SJCRH30 (cell line): ENCODE data around the gene FAH. TPM values are rescaled to one million over a fixed set of nuclear protein-coding genes. Genes with fewer than 3 reads are reported as not detected.

ENCODE experiments used
- DNase-seq, 2 experiments: peaks; one replicate each; pipeline ENCODE4 v3.0.0-alpha.2; 2015 to 2020
- H3K27ac ChIP-seq: fragments of 250-450 bp; sonication (Bioruptor Pico); 2 replicates; pipeline ENCODE4 v1.5.1; 2020; ENCODE audit warnings: mild to moderate bottlenecking, moderate library complexity
- H3K27me3 ChIP-seq: fragments of 250-450 bp; sonication (Bioruptor Pico); 2 replicates; pipeline ENCODE4 v1.5.1; 2020; ENCODE audit warnings: mild to moderate bottlenecking, moderate library complexity
- H3K36me3 ChIP-seq: fragments of 250-450 bp; sonication (Bioruptor Pico); 2 replicates; pipeline ENCODE4 v1.5.1; 2020; ENCODE audit warnings: mild to moderate bottlenecking, moderate library complexity
- H3K4me1 ChIP-seq: fragments of 250-450 bp; sonication (Bioruptor Pico); 2 replicates; pipeline ENCODE4 v1.5.1; 2020; ENCODE audit warnings: mild to moderate bottlenecking, moderate library complexity
- H3K4me3 ChIP-seq: fragments of 250-450 bp; sonication (Bioruptor Pico); 2 replicates; pipeline ENCODE4 v1.5.1; 2020; ENCODE audit warnings: mild to moderate bottlenecking, moderate library complexity
- H3K9me3 ChIP-seq: fragments of 250-450 bp; sonication (Bioruptor Pico); replicated peaks from 2 replicates; pipeline ENCODE4 v1.5.1; 2020; ENCODE audit warnings: mild to moderate bottlenecking, moderate library complexity
- total RNA-seq: library from RNA; depleted of rRNA; stranded (reverse); fragments of >200 nt; shearing (Covaris generic); gene quantifications from 2 replicates; pipeline ENCODE4 v1.2.3, GENCODE V29; 2014

The FAH gene
- total RNA-seq, 1 experiment from 2014 or later, result 19.0 TPM

- Histone ChIP-seq H3K27me3 (no peaks in the 10 kb centered on the region), H3K9me3 (no peaks in the 10 kb centered on the region; the same call in 1 of the 2 replicates), H3K36me3 (no peaks in the 10 kb centered on the region), H3K27ac (no peak overlapping the region), H3K4me3 (no peak overlapping the region), H3K4me1 (no peaks in the 10 kb centered on the region)
- DNase-seq, result no peak
These were observed 56.2 kb downstream of the FAH start for GRCh38 chr15:80208758-80209734.

DNA sequence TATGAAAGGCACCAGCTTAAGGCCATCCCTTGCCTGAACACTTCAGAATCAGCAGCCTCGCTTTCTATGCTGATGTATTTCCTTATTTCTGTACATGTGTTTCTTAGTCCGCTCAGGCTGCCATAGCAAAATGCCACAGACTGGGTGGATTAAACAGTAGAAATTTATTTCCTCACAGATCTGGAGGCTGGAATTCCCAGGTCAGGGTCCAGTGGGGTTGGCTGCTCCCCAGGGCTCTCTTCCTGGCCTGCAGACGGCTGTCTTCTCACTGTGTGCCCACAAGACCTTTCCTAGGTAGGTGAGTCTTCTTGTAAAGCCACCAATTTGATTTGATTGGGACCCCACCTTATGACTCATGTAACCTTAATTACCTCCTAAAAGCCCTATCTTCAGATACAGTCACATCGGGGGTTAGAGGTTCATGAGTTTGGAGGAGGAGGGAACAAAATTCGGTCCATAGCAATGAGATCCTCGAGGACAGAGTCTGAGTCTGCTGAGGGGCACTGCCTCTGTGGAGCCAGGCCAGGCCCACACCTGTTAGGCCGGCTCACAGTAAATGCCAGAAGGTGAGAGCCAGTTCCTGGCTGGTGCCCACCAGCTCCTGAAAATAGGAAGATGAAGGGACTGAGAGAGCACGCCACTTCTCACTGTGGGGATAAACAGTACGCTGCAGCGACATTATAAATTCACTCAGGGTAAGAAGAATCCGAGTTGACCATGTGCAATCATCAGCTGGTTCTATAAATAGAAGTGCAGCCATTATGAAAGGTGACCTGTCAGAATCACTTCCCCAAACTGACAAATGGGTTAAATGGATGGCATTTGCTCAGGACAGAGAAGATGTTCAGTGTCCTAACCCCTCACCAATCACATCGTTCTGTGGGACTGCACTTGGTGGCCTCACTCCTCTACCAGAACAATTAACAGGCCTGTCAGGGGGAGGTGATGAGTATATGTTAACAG is 58.1 kb downstream of the FAH start:
- Histone ChIP-seq H3K27ac (no peak overlapping the region), H3K27me3 (no peaks in the 10 kb centered on the region), H3K9me3 (no peaks in the 10 kb centered on the region; the same call in 1 of the 2 replicates), H3K36me3 (no peaks in the 10 kb centered on the region), H3K4me1 (no peaks in the 10 kb centered on the region), H3K4me3 (no peak overlapping the region)
- DNase-seq, result no peak

- no peaks in the 10 kb centered on the region for H3K27me3 ChIP-seq
- no peaks in the 10 kb centered on the region for H3K4me1 ChIP-seq
- no peak overlapping the region for H3K27ac ChIP-seq
- H3K9me3 ChIP-seq, result no peaks in the 10 kb centered on the region; the same call in 1 of the 2 replicates
- no peak for DNase-seq
- H3K36me3 ChIP-seq, result no peaks in the 10 kb centered on the region
- no peak overlapping the region for H3K4me3 ChIP-seq
These were observed 59.2 kb downstream of the FAH start for GRCh38 chr15:80211976-80212375.

DNA sequence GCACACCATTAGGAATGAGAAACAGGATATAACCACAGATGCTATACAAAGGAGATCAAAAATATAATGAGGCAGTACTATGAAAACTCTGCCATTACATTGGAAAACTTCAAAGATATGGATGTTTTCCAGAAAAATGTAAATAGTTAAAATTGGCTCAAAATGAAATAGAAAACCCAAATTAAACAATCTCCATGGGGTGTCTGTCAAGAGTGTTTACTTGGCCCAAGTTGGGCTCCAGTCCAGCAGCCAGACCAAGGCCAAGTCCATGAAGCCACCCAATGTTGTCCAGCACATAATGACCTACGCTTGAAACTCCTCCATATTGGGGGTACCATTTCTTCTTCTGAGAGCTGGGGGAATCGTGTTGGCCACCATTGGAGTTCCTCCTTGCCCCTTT is 62.1 kb downstream of the FAH start:
- Histone ChIP-seq H3K4me3 (no peak overlapping the region), H3K9me3 (no peaks in the 10 kb centered on the region; the same call in 1 of the 2 replicates), H3K27me3 (no peaks in the 10 kb centered on the region), H3K36me3 (no peaks in the 10 kb centered on the region), H3K27ac (no peak overlapping the region), H3K4me1 (no peaks in the 10 kb centered on the region)
- no peak for DNase-seq

DNA sequence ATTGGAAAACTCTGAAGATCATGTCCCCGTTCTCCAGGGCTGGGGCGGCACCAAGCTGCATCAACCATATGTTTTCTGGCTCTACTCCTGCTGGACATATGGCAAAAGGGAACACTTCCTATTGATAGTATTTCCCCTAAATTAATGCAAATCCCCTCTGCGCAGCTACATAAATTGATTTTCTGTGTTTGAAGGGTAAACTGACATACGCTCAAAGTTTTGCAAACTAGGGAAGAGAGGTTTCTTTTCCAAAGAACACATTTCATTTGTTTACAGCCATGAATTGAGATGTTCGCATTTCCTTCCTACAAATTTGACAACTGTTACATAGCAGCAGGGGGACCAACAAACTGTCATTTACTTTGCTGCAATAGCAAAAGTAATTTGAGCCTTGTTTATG is 63.3 kb downstream of the FAH start:
- Histone ChIP-seq H3K4me3 (no peak overlapping the region), H3K27me3 (no peaks in the 10 kb centered on the region), H3K27ac (no peak overlapping the region), H3K9me3 (no peaks in the 10 kb centered on the region; the same call in 1 of the 2 replicates), H3K36me3 (no peaks in the 10 kb centered on the region), H3K4me1 (no peaks in the 10 kb centered on the region)
- DNase-seq, result no peak

DNA sequence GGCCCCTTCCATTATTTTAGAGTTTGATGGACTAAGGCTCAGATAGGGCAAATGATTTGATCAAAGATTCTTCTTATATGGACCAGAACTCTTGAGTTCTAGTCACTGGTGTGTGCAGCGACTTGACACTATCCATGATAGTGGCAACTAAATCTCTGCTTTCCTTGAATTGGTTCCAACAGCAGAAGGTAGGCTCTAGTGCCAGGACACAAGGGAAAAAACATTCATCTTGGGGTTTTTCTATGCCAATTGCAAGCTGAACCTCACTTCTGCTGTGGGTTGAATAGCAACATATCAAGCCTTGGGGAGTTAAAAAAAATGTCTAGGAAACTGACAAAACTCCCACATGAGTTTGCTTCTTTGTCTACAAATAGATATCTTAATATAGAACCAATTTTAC is 64.1 kb downstream of the FAH start:
- no peak overlapping the region for H3K27ac ChIP-seq
- no peak for DNase-seq
- H3K4me1 ChIP-seq, result no peaks in the 10 kb centered on the region
- H3K36me3 ChIP-seq, result no peaks in the 10 kb centered on the region
- H3K27me3 ChIP-seq, result no peaks in the 10 kb centered on the region
- no peaks in the 10 kb centered on the region; the same call in 1 of the 2 replicates for H3K9me3 ChIP-seq
- H3K4me3 ChIP-seq, result no peak overlapping the region

DNA sequence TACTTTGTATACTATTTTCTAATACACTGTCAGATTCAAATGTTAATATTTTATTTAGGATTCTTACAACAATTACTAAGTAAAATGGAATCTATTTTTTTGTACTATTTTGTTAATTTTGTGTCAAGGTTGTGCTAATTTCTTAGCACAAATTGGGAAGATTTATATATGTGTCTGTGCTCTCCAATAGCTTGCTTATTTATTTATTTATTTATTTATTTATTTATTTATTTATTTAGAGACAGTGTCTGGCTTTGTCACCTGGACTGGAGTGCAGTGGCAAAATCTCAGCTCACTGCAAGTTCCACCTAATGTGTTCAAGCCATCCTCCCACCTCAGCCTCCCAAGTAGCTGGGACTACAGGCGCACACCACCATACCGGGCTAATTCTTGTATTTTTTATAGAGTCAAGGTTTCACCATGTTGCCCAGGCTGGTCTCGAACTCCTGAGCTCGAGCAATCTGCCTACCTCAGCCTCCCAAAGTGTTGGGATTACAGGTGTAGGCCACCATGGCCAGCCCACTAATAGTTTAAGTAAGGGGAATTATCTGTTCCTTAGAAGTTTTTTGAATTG is 64.6 kb downstream of the FAH start:
- H3K36me3 ChIP-seq, result no peaks in the 10 kb centered on the region
- no peak overlapping the region for H3K4me3 ChIP-seq
- no peaks in the 10 kb centered on the region for H3K27me3 ChIP-seq
- no peaks in the 10 kb centered on the region for H3K4me1 ChIP-seq
- DNase-seq, result no peak
- H3K27ac ChIP-seq, result no peak overlapping the region
- no peaks in the 10 kb centered on the region; the same call in 1 of the 2 replicates for H3K9me3 ChIP-seq

DNA sequence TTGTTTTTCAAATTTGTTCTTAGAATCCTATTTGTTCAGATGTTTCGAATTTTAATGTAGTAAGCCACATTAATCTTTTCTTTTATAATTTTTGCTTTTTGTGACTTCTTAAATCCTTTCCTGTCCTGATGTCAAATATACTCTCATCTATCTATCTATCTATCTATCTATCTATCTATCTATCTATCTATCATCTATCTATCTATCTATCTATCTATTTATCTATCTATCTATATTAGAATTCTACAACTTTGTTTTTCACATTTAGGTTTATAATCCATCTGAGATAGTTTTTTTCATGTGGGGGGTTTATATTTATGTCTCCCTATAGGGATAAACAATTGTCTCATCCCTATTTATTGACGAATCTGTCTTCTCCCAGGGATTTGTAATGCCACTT is 67.2 kb downstream of the FAH start:
- H3K9me3 ChIP-seq, result no peaks in the 10 kb centered on the region
- H3K4me1 ChIP-seq, result no peaks in the 10 kb centered on the region
- no peak overlapping the region for H3K27ac ChIP-seq
- no peak for DNase-seq
- H3K27me3 ChIP-seq, result no peaks in the 10 kb centered on the region
- no peak overlapping the region for H3K4me3 ChIP-seq
- no peaks in the 10 kb centered on the region for H3K36me3 ChIP-seq

DNA sequence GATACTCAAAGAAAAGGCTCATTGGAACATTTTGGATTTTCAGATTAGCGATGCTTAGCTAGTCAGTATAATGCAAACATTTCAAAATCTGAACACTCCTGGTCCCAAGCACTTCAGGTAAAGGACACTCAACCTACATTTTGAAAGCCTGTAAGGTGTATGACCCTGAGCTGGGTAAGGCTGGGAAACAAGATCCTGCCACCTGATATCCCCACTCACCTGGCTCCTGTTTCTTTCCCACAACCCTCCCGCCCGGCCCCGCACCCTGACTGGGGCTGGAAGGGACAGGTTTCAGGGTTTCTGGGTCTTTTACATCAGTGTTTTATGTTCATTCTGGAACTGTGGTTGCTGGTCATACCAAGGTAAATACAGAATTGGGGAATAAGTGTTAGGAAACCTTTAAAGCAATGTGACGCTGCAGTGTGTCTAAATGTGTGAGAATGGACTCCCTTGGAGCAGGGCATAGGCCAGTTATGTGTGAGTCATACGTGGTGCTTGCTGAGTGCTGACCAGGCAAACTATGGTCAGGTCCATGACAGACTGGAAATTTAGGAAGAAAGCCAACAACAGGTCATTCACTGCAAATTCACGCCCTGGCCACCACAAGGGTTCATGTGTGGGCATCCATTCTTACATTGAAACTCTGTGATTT is 76.3 kb downstream of the FAH start:
- Histone ChIP-seq H3K27ac (no peak overlapping the region), H3K9me3 (no peaks in the 10 kb centered on the region), H3K27me3 (no peaks in the 10 kb centered on the region), H3K4me3 (no peak overlapping the region), H3K36me3 (no peaks in the 10 kb centered on the region), H3K4me1 (peaks cover 23% of the 10 kb centered on the region)
- no peak for DNase-seq

DNA sequence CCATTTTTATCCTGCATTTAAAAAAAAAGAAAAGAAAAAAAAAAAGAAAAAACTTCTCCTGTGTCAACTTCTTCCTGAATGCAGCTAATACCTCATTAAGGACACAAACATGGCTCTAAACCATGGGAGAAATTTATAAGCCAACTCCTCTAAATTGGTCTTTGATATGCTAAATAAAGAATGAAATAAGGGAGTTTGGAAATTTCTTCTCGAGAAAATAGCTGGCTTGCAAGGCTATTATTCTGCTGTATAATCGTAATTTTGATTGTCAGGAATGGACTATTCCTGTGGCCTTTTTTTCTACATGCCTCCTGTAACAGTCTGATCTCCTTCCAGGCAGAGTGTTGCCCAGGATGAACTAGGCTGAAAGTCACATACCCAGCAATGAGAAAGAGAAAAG is 78.6 kb downstream of the FAH start:
- peaks cover 23% of the 10 kb centered on the region for H3K4me1 ChIP-seq
- H3K4me3 ChIP-seq, result no peak overlapping the region
- no peaks in the 10 kb centered on the region for H3K27me3 ChIP-seq
- DNase-seq, result no peak
- H3K27ac ChIP-seq, result peak overlapping the region; percentile 76
- H3K36me3 ChIP-seq, result no peaks in the 10 kb centered on the region
- H3K9me3 ChIP-seq, result no peaks in the 10 kb centered on the region

DNA sequence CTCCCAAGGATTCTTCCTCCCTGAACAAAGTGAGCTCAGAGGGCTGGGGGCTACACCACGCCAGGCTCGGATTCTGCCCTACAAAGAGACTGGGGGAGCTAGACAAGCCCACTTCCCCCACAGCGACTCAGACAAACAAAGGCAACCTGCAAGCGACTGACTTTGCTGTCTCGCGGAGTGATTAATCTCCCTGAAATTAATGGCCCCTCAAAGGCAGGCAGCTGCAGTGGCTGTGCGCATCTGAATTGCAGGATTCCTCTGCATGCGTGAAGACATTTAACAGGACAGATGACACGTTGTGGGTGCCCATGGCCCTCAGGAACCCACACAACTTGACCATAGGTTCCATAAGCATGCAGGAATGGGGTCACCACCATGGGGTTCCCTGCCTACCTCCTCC is 80.8 kb downstream of the FAH start:
- Histone ChIP-seq H3K27me3 (no peaks in the 10 kb centered on the region), H3K4me1 (peaks cover 23% of the 10 kb centered on the region), H3K9me3 (no peaks in the 10 kb centered on the region), H3K4me3 (no peak overlapping the region), H3K36me3 (no peaks in the 10 kb centered on the region), H3K27ac (peak overlapping the region; percentile 76; the same call in 1 of the 2 replicates)
- DNase-seq, result peak; percentile 45 to 57

DNA sequence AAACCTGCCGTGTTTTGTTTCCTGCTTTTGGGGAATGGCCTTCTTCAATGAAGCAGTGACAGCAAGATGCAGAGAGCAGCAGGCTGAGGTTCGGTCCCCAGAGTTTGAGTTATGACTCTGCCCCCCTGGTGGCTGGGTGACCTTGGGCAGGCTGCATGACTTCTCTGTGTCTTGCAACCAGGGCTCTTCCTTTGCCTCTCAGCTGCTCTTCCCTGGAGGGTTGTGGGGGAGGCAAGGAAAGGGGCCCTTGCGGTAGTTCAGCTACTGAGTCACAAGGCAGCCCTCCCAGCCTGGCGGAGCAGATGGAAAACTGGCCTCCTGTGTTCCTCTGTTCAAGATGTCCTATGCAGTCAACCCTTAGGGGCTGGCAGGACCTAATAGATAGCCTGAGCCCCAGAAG is 82.1 kb downstream of the FAH start:
- no peak overlapping the region for H3K4me3 ChIP-seq
- no peak overlapping the region for H3K27ac ChIP-seq
- no peaks in the 10 kb centered on the region for H3K36me3 ChIP-seq
- H3K4me1 ChIP-seq, result peaks cover 23% of the 10 kb centered on the region
- H3K9me3 ChIP-seq, result no peaks in the 10 kb centered on the region
- H3K27me3 ChIP-seq, result no peaks in the 10 kb centered on the region
- peak; percentile 38 to 56 for DNase-seq
